ENCODE measurements around the gene MID1. TPM values are rescaled to one million over a fixed set of nuclear protein-coding genes. Genes with fewer than 3 reads are reported as not detected.

MID1 gene
- total RNA-seq, 3 donors from 2014 or later: 41.4 to 48.8 (median 48.4) TPM

DNA sequence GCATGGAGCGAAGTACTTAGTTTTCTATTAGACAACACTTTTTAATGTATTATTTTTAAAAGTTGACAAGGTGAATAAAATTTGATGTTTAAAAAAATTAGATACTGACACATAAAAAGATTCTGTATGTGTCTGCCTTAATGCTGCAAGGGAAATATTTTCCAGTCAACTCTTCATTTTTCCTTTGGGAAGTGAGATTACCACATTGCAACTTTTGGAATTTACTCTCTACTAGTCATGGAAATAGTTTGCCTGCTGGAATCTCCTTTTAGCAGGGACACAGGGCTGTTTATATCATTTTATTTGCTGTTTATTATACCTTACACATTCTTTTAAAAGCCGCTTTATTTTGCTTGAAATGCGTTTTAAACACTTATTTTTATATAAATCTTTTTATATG, 135.1 kb downstream of the MID1 start:
- H3K4me3 ChIP-seq: no peak overlapping the region
- TF ChIP-seq CTCF (IDR thresholded peaks at IDR 0.05): no peak
- no peaks in the 10 kb centered on the region for H3K4me1 ChIP-seq (ENCODE audit: low read depth)
- intact Hi-C loops (cut with DNase I, micrococcal nuclease): no loop called here
- no peaks in the 10 kb centered on the region for H3K36me3 ChIP-seq (ENCODE audit: low read depth)
- ATAC-seq: no peak
- no peak for DNase-seq
- H3K9me3 ChIP-seq: no peaks in the 10 kb centered on the region

- no peak for ATAC-seq
- Histone ChIP-seq H3K9me3 (no peaks in the 10 kb centered on the region), H3K4me1 (ENCODE audit: low read depth) (no peaks in the 10 kb centered on the region), H3K4me3 (no peak overlapping the region), H3K36me3 (ENCODE audit: low read depth) (no peaks in the 10 kb centered on the region)
- no peak for TF ChIP-seq CTCF (IDR thresholded peaks at IDR 0.05)
- intact Hi-C loops (cut with DNase I, micrococcal nuclease): no loop called here
- no peak for DNase-seq
Measured at GRCh38 chrX:10484683-10485247, 135.6 kb downstream of the MID1 start.

DNA sequence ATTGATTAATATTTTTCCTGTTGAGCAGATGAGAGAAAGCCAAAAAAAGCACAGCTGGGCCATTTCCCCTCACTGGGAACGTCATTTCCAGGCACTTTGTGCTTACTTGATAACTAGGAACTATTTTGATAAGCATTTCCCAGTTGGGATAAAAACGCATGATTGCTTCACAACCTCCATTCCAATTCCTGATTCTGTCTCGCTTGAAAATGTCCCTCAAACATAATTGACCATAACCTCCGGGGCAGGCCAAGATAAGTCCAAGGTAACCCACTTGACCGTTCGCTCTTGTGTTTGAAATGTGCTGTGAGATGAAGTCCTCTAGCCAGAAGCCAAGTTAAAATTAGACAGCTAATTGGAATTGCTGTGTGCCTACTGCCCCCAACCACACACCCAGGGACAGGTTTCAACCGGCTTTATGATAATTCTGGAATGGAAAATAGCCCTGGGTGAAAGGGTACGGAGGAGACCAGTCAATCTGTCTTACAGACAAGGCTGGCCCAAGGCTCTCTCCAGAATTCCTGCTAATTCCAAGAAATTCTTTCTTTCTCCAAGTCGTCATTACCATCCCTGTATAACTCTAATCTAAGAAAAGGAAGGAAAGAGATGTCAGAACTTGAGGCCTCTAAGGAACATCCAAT, 137.1 kb downstream of the MID1 start:
- ATAC-seq (no peak), DNase-seq (no peak)
- no peaks in the 10 kb centered on the region for H3K9me3 ChIP-seq
- intact Hi-C loops (cut with DNase I, micrococcal nuclease): no loop called here
- TF ChIP-seq CTCF (IDR thresholded peaks at IDR 0.05): no peak
- H3K4me3 ChIP-seq: no peak overlapping the region
- no peaks in the 10 kb centered on the region for H3K4me1 ChIP-seq (ENCODE audit: low read depth)
- H3K36me3 ChIP-seq (ENCODE audit: low read depth): no peaks in the 10 kb centered on the region

- intact Hi-C loops (cut with DNase I, micrococcal nuclease): no loop called here
- TF ChIP-seq CTCF (IDR thresholded peaks at IDR 0.05): no peak
- H3K36me3 ChIP-seq (ENCODE audit: low read depth): no peaks in the 10 kb centered on the region
Measured at GRCh38 chrX:10482708-10483107, 137.7 kb downstream of the MID1 start.

DNA sequence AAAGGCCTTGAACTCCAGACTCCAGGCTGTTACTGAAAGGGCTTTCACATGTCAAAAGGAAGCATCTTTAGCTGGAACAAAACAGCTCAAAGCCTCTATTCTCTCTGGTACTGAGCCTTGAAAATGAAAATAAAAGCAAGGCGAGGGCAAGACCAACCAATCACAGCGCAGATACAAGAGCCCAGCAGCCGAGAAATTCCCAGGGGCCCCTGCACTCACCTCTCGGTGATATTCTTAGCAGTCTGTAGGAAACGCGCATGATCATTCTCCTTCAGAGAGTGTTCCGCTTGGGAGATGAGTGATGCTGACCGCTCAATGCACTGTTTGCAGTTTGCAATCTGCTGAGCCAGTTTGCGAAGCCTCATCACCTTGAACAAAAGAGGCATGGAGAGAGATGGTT, 138.1 kb downstream of the MID1 start:
- no peak for DNase-seq
- H3K4me1 ChIP-seq (ENCODE audit: low read depth): no peaks in the 10 kb centered on the region
- intact Hi-C loops (cut with DNase I, micrococcal nuclease): no loop called here
- no peaks in the 10 kb centered on the region for H3K36me3 ChIP-seq (ENCODE audit: low read depth)
- no peak for TF ChIP-seq CTCF (IDR thresholded peaks at IDR 0.05)
- ATAC-seq: no peak
- H3K9me3 ChIP-seq: no peaks in the 10 kb centered on the region
- H3K4me3 ChIP-seq: no peak overlapping the region

More at GRCh38 chrX:10482708-10483107, 137.7 kb downstream of the MID1 start:
- DNase-seq (no peak), ATAC-seq (no peak)
- Histone ChIP-seq H3K9me3 (no peaks in the 10 kb centered on the region), H3K4me3 (no peak overlapping the region), H3K4me1 (ENCODE audit: low read depth) (no peaks in the 10 kb centered on the region)
